Measurements from ENCODE around the gene CHRM5. TPM values are rescaled to one million over a fixed set of nuclear protein-coding genes. Genes with fewer than 3 reads are reported as not detected.

Gene CHRM5
- total and polyA plus RNA-seq, 2 of the 8 experiments (the other 6 are each of a cell fraction or from before 2014, with no cell fraction given): not detected

- TF ChIP-seq USF2 (IDR thresholded peaks at IDR 0.05; ENCODE audit: low read length) (no peak), ATF3 (IDR thresholded peaks at IDR 0.05; ENCODE audit: insufficient read depth, low read depth, low read length) (no peak)
Measured at GRCh38 chr15:34107315-34107714, 139.0 kb downstream of the CHRM5 start (continued).
